ENCODE measurements around the gene HSPA12A. TPM values are rescaled to one million over a fixed set of nuclear protein-coding genes. Genes with fewer than 3 reads are reported as not detected.

HSPA12A gene
- total and polyA plus RNA-seq, 9 of the 15 experiments (the other 6 are each of a cell fraction or from before 2014, with no cell fraction given) = 0.01 to 0.18 (median 0.04) TPM; not detected in 4

- intact Hi-C loops (cut with micrococcal nuclease) = no loop called here
- peaks cover 0 to 40% of the 10 kb centered on the region in 2 experiments; a peak in 2 of 5 replicates for H3K27me3 ChIP-seq (ENCODE audit: control insufficient read depth in 2 of 2, insufficient read depth in 2 of 2, low read length in 2 of 2)
- CTCF ChIA-PET (ENCODE audit: low intra/inter-chr PET ratio) = no interaction called here
- H3K27ac ChIP-seq (ENCODE audit: extremely low read depth, low read depth, low read length) = no peak overlapping the region
- WGBS (ENCODE audit: insufficient coverage, low coverage, missing lambda C conversion rate) = under 1% methylated on average over 15 of the region's 15 CpGs
- no peak overlapping the region for H2AFZ ChIP-seq (ENCODE audit: low read depth, low read length)
- no peaks in the 10 kb centered on the region for H3K9me3 ChIP-seq (replicated peaks; ENCODE audit: control insufficient read depth, insufficient read depth, low read depth, low read length)
- no peaks in the 10 kb centered on the region for H3K36me3 ChIP-seq (ENCODE audit: control insufficient read depth, insufficient read depth, low read length)
- FAIRE-seq = no peak
- BruUV-seq (replicated peaks) = no TSS peak
- H3K9me1 ChIP-seq (ENCODE audit: control insufficient read depth, insufficient read depth, low read length) = no peaks in the 10 kb centered on the region
- no peak overlapping the region for H3K4me3 ChIP-seq
- no peak for DNase-seq (ENCODE audit: extremely low read depth in 1 of 4, low spot score in 3 of 4)
- POLR2A ChIA-PET = interaction anchor here (0.6 kb wide), 1 partner anchor 468 kb away, joined by 3 read pairs; no protein-coding TSS in a partner anchor
- no peaks in the 10 kb centered on the region for H3K79me2 ChIP-seq (ENCODE audit: control insufficient read depth, insufficient read depth, low read length)
- no peak for ATAC-seq
- H3K4me2 ChIP-seq (ENCODE audit: insufficient read depth, low read length) = no peak overlapping the region
- H4K20me1 ChIP-seq (replicated peaks; ENCODE audit: control insufficient read depth, insufficient read depth, low read length) = no peaks in the 10 kb centered on the region
- H3K4me1 ChIP-seq (replicated peaks in 1 of 2; ENCODE audit: control insufficient read depth in 2 of 2, insufficient read depth in 2 of 2, low read length in 2 of 2) = no peaks in the 10 kb centered on the region
- H3K9ac ChIP-seq (ENCODE audit: insufficient read depth in 1 of 2, low read depth in 2 of 2, low read length in 2 of 2) = no peak overlapping the region
- TF ChIP-seq SRSF3 (IDR thresholded peaks at IDR 0.05; ENCODE audit: insufficient read depth, low read length) (no peak), DDX20 (tag; IDR thresholded peaks at IDR 0.05; ENCODE audit: low read depth) (no peak)
- TF ChIP-seq, protein P1, sequence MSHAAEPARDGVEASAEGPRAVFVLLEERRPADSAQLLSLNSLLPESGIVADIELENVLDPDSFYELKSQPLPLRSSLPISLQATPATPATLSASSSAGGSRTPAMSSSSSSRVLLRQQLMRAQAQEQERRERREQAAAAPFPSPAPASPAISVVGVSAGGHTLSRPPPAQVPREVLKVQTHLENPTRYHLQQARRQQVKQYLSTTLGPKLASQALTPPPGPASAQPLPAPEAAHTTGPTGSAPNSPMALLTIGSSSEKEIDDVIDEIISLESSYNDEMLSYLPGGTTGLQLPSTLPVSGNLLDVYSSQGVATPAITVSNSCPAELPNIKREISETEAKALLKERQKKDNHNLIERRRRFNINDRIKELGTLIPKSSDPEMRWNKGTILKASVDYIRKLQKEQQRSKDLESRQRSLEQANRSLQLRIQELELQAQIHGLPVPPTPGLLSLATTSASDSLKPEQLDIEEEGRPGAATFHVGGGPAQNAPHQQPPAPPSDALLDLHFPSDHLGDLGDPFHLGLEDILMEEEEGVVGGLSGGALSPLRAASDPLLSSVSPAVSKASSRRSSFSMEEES (CRISPR knock-in tag; IDR thresholded peaks at IDR 0.05) = no peak
- TF ChIP-seq, protein P2, sequence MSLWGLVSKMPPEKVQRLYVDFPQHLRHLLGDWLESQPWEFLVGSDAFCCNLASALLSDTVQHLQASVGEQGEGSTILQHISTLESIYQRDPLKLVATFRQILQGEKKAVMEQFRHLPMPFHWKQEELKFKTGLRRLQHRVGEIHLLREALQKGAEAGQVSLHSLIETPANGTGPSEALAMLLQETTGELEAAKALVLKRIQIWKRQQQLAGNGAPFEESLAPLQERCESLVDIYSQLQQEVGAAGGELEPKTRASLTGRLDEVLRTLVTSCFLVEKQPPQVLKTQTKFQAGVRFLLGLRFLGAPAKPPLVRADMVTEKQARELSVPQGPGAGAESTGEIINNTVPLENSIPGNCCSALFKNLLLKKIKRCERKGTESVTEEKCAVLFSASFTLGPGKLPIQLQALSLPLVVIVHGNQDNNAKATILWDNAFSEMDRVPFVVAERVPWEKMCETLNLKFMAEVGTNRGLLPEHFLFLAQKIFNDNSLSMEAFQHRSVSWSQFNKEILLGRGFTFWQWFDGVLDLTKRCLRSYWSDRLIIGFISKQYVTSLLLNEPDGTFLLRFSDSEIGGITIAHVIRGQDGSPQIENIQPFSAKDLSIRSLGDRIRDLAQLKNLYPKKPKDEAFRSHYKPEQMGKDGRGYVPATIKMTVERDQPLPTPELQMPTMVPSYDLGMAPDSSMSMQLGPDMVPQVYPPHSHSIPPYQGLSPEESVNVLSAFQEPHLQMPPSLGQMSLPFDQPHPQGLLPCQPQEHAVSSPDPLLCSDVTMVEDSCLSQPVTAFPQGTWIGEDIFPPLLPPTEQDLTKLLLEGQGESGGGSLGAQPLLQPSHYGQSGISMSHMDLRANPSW (CRISPR knock-in tag; IDR thresholded peaks at IDR 0.05) = no peak
- in situ Hi-C loops (cut with MboI) = no loop called here
Measured at GRCh38 chr10:116723428-116724281, 18.7 kb downstream of the HSPA12A start.

Measured in K562 (cell line).